Activated CD8-positive, alpha-beta memory T cell treated with anti-CD3 and anti-CD28 coated beads for 36 hours (primary cell): ENCODE measurements around the gene TXLNB. TPM values are rescaled to one million over a fixed set of nuclear protein-coding genes. Genes with fewer than 3 reads are reported as not detected.

Experiments used
- CTCF ChIA-PET: fragments of 350-600 bp; sonication (Branson Sonifier 250); formaldehyde crosslinking; loops from one replicate; lab custom pipeline; 2021; ENCODE audit warnings: antibody characterized with exemption; lab: Charles Lee
- POLR2A ChIA-PET: fragments of 350-600 bp; sonication (Branson Sonifier 250); formaldehyde crosslinking; loops from one replicate; lab custom pipeline; 2021; ENCODE audit warnings: antibody characterized with exemption; lab: Charles Lee
- total RNA-seq, 2 experiments: library from RNA; stranded (reverse); gene quantifications; one replicate each; pipeline ENCODE4 v1.2.3, GENCODE V29; 2021

The TXLNB gene
- total RNA-seq, 2 experiments from 2014 or later, result 0.08 TPM

- ChIA-PET POLR2A (no interaction called here), CTCF (interaction anchor here (1.3 kb wide), 1 partner anchor 67 kb away, joined by 3 read pairs; no protein-coding TSS in a partner anchor)
Measured at GRCh38 chr6:139285590-139285989, 6.2 kb downstream of the TXLNB start.

GRCh38 chr6:139284789-139285188, 7.0 kb downstream of the TXLNB start:
- POLR2A ChIA-PET, result no interaction called here
- CTCF ChIA-PET, result no interaction called here

- POLR2A ChIA-PET, result no interaction called here
- CTCF ChIA-PET, result interaction anchor here (1.0 to 1.2 kb wide), 2 partner anchors 8 to 10 kb away, joined by 3 to 7 read pairs; partner anchors contain the start of gene TXLNB
Measured at GRCh38 chr6:139282684-139283083, 9.1 kb downstream of the TXLNB start.

DNA sequence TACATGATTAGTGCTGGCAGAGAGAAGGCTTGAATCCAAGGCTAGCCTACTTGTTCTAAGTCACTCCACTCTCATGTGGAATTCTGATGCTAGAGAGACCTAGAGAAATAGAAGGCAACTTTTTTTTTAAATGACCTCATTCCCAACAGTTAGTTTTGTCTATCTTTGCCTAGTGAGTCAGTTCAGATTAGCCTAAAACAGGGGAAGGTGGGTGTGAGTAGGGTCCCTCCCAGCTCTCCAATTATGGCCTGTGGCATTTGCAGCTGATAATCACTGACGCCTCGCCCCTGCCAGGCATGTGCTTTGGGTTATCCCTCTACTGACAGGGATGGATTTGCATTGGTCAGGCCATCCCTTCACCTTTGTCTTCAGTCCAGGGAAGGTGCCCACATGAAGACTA, 13.6 kb downstream of the TXLNB start:
- CTCF ChIA-PET, result no interaction called here

DNA sequence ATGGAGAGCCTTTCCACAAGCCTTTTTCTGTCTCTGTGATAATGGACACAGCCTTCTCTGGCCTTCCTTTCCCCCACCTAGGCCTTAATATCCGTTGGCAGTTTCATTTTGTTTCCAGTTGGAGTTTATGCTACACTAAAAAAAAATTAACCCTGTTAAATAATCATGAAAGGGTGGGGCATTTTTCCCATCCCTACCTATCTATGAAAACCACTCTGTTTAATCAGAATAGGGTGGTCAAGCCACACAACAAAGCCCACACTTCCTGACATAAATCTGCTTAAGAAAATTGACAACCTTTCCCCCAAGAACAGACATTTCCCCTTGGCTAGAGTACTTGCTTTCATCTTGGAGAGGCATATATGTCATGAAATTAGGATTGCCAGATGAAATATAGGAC, 14.2 kb downstream of the TXLNB start:
- POLR2A ChIA-PET, result no interaction called here
- CTCF ChIA-PET, result no interaction called here

More for the DNA sequence above, 13.6 kb downstream of the TXLNB start:
- POLR2A ChIA-PET, result no interaction called here

DNA sequence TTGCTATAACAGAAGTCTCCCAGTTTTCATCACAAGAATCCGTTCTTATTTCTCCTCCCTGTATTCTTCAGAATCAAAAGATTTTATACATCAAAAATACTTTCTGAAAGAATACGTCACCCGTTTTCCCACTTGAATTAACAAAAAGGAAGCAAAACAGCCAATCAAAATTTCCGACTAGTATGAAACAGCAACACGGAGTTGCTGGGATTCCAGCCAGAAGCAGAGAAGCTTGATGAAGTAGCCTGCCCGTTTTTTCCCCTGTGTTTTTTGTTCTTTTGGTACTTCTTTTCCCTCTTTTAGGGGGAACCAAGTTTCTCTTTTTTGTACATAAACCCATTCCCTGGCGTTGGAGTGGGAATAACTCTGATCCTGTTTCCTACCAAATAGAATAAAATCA, 14.6 kb downstream of the TXLNB start:
- CTCF ChIA-PET, result no interaction called here
- POLR2A ChIA-PET, result no interaction called here

- POLR2A ChIA-PET, result no interaction called here
- CTCF ChIA-PET, result no interaction called here
Measured at GRCh38 chr6:139275279-139276055, 16.3 kb downstream of the TXLNB start.

DNA sequence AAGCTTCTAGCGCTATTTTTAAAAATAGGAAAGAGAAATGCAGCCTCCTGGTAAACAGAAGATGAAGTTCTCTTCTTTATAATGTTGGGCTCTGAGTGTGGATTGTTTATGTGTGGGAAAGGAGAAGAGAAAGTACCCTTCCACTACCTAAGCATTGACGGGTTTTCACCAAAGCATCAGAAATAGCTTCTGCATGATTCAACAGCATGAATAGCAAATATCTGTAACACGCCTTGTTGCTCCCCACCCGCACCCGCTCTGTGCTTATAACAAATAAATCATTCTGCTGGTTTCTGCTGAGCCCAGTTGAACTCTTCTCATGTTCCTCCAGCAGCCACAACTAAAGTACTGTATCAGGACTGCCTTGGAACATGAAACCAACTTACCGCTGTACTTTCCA, 20.7 kb downstream of the TXLNB start:
- ChIA-PET POLR2A (no interaction called here), CTCF (no interaction called here)

GRCh38 chr6:139270249-139270648, 21.5 kb downstream of the TXLNB start:
- ChIA-PET POLR2A (no interaction called here), CTCF (interaction anchor here (0.6 kb wide), 1 partner anchor 245 kb away, joined by 3 read pairs; no protein-coding TSS in a partner anchor)

DNA sequence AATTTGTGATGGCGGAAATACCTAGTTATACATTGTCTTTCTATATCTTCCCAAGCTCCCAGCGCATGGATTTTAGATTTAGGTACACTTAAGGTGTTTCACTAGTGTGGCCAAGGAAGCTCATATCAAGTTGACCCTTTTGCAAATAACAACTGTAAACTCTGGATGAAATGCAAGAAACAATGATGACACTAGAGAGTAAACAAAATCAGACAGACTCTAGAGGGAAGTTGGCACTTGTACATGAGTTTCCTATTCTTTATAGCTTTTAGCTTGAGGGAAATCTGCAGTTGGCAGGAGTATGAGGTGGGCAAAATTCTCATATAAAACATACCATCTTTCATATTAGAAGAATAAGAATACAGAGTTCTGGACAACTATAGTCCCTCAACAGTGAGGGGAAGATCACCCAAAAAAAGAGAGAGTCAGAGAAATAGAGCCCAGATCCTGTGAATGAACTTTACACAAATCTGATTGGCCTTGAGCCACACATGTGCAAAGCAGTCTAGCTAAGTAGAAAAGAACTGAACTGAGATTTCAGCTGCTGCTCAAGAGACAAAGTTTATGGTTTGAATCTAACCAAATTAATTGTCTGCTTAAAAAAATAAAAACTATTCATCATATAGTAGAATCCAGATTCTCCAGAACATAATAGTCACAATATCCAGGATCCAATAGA, 26.1 kb downstream of the TXLNB start:
- ChIA-PET POLR2A (no interaction called here), CTCF (no interaction called here)

DNA sequence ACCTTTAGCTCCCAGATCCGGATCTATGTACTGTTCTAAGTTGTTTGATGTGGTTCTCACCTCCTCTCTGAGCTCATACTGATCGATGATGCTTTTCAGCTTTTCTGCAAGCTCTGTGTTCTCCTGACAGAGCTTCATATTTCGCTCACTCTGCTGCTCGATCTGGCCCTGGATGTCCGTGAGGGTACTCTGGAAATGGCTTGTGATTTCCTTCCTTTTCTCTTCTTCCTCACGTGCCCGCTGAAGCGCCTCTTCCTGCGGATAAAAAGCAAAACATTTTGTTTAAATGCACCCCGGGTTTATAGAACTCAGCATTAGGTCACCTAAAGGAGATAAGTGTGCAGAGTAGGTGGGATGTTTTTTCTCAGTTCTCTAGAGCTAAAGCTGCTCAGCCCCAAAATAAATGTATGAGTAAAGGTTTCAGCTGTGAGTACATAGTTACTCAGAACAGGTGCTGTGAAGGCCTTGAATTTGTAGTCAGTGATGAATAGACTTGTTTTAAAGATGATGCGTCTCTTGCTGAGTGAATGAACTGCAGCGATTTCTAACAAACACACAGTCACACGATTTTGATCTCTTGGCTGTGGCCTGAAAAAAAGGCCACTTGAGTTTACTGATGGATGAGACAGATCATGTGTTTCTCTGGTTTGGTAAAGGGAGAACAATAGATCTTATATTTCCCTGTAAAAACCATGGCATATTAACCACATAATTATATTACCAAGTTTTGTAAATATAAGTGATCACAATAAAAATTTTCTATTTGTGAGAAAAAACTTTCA, 29.1 kb downstream of the TXLNB start:
- CTCF ChIA-PET, result interaction anchor here (0.9 to 1.5 kb wide), 3 partner anchors 12 to 117 kb away, joined by 3 to 9 read pairs (median 3); no protein-coding TSS in a partner anchor
- POLR2A ChIA-PET, result interaction anchor here (0.6 to 1.9 kb wide), 3 partner anchors 10 to 112 kb away, joined by 3 to 9 read pairs (median 4); partner anchors contain the start of genes CITED2 and TXLNB

DNA sequence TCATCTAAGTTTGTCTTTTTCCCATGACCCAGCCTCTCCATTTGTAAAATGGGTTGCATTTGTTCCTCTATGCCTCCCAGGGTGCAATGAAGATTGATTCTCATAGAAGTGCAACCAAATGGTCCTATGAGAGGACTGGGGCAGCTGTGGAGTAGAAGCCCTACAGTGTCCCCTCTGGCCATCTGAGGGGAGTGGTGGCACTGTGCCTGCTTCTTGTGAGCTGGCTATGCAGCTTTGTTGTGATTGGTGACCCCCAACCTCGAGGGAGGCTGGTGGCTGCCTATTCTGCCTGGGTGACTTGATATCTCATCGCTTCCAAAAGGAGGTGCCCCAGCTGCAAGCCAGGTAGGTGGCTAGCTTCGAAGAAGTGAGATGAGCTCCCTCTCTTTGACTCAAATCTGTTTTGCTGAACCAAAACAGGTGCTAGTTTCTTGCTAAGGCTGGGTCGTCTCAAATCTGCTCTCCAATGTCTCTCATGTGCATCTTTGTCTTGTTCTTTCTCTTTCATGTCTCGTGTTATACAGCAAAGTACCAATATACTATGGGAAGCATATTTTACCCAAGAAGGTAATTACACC, 33.9 kb downstream of the TXLNB start:
- ChIA-PET POLR2A (no interaction called here), CTCF (interaction anchor here (1.0 kb wide), 1 partner anchor 11 kb away, joined by 3 read pairs; no protein-coding TSS in a partner anchor)

GRCh38 chr6:139257291-139257690, 34.5 kb downstream of the TXLNB start:
- POLR2A ChIA-PET, result no interaction called here
- CTCF ChIA-PET, result interaction anchor here (1.0 kb wide), 1 partner anchor 11 kb away, joined by 3 read pairs; no protein-coding TSS in a partner anchor

DNA sequence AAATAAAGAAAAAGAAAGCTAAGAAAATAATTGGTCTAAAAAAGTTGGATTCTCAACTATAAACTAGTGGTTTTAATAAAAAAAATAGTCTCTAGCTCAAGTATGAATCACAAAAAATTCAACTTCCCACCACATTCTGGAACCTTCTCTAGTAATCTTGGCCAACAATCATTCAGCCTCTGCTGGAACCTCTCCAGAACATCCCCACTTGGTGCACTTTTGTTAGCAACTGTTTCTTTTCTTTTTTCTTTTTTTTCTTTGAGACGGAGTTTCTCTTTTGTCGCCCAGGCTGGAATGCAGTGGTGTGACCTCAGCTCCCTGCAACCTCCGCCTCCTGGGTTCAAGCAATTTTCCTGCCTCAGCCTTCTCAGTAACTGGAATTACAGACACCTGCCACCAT, 35.7 kb downstream of the TXLNB start:
- ChIA-PET POLR2A (no interaction called here), CTCF (no interaction called here)

DNA sequence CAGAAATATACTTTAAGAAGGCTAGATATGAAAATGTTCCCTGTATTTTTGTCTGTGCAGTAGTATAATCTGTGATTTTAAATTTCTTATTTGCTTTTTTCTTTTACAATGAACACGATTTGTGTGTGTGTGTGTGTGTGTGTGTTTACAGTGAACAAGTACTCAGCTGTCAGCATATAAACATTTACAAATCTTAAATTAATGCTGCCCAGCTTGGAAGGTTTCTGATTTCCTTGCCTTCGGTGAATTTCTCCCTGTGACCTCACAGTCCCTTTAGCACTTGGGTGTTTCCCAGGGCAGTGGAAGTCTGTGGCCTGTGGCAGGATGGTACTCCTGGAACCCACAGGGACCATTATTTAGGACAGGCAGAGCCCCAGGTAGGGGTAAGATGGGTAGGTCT, 37.6 kb downstream of the TXLNB start:
- POLR2A ChIA-PET, result no interaction called here
- CTCF ChIA-PET, result no interaction called here

DNA sequence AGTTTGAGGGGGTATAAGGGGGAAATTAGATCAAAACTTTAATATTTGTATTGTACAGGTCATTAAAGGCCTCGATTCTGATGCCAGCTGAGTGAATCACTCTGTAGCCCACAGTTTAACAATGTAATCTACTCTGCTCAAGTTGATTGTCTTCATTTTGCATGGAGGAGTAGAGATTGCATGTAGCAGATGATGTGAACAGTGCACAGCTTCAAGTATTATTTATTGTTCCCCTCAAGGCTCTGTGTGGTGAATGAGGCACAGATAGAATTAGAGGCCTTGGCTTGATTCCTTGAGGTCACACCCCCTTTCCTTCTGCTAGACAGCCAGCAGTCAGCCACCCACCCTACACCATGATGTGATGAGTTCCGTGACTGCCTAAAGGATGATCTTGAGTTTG, 38.1 kb downstream of the TXLNB start:
- ChIA-PET POLR2A (no interaction called here), CTCF (no interaction called here)

DNA sequence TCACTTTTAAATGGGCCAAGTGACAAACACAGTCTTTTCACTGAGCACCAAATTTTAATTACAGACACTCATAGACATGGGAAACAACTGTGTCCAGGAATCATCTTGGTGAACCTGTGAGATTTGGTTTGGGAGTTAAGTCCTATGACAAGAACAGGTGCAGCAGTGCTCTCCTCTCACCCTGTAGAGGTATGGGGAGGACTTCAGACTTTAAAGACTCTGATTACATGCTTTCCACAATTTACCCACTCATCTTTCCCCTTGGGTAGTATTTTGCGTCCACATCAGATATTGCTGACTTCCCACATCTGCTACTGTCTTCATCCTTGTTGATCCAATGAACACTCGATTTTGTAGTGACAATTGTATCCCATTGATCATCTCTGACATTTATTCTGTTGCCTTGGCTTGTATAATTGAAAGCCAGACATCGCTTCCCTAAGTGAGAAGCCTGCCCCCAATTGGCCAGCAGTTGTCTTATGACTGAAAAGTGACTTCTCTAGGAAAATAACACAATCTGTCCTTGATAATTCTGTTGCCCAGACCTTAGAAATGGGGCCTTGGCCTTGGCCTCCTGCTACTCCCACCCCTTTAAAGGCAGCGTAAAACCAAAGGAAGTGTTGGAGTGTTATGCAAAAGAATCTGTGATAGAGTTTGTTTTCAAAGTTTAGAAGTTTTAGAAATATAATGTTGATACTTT, 40.0 kb downstream of the TXLNB start:
- POLR2A ChIA-PET, result no interaction called here
- CTCF ChIA-PET, result no interaction called here

GRCh38 chr6:139251045-139251690, 40.6 kb downstream of the TXLNB start:
- ChIA-PET POLR2A (no interaction called here), CTCF (interaction anchor here (2.1 kb wide), 2 partner anchors 11 to 40 kb away, joined by 6 to 9 read pairs; partner anchors contain the start of gene TXLNB)
